ENCODE measurements around the gene DOK6.

DNA sequence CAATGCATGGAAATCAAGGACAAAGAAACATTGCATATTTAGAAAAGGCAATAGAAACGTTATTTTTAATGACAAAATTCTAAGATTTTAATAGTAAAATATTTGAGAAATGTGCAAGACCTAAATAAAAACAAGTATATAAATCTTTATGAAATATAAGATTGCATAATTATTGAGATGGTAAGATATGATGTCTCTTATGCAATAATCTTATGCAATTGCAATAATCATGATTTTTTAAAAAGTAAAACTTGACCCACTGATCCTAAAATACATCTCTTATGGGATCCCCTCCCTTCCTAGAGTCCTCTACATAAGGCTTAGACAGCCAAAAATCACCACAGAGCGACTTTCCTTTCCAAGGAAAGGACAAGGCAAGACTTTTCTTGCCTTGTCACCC is 249.0 kb downstream of the DOK6 start:
- TF ChIP-seq, protein P1, sequence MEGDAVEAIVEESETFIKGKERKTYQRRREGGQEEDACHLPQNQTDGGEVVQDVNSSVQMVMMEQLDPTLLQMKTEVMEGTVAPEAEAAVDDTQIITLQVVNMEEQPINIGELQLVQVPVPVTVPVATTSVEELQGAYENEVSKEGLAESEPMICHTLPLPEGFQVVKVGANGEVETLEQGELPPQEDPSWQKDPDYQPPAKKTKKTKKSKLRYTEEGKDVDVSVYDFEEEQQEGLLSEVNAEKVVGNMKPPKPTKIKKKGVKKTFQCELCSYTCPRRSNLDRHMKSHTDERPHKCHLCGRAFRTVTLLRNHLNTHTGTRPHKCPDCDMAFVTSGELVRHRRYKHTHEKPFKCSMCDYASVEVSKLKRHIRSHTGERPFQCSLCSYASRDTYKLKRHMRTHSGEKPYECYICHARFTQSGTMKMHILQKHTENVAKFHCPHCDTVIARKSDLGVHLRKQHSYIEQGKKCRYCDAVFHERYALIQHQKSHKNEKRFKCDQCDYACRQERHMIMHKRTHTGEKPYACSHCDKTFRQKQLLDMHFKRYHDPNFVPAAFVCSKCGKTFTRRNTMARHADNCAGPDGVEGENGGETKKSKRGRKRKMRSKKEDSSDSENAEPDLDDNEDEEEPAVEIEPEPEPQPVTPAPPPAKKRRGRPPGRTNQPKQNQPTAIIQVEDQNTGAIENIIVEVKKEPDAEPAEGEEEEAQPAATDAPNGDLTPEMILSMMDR (IDR thresholded peaks at IDR 0.05): no peak
- TF ChIP-seq POLR2A (IDR thresholded peaks at IDR 0.05) (no peak), POLR2AphosphoS5 (IDR thresholded peaks at IDR 0.05) (no peak)
